G401.6 (cell line): Measurements from ENCODE around the gene MICAL3.
"Not testable (repeated sequence)": the region's sequence is repeated elsewhere in the genome, so short reads cannot be mapped to it uniquely, and the experiment has no call there.

Experiments
- FAIRE-seq: peaks from 2 replicates; lab custom pipeline; 2012; peaks lifted over from hg19 to GRCh38; lab: Jason Lieb, UNC

The MICAL3 gene

GRCh38 chr22:17951315-17951714 lies 73.0 kb downstream of the MICAL3 start:
- no peak for FAIRE-seq

- no peak for FAIRE-seq
Measured at GRCh38 chr22:17950651-17951214, 73.6 kb downstream of the MICAL3 start.

GRCh38 chr22:17949642-17950473 lies 74.5 kb downstream of the MICAL3 start:
- no peak for FAIRE-seq

GRCh38 chr22:17948101-17948500 lies 76.3 kb downstream of the MICAL3 start:
- FAIRE-seq = no peak

- no peak for FAIRE-seq
Measured at GRCh38 chr22:17946662-17947367, 77.5 kb downstream of the MICAL3 start.

- no peak for FAIRE-seq
Measured at GRCh38 chr22:17945888-17946648, 78.3 kb downstream of the MICAL3 start.

- FAIRE-seq = no peak
Measured at GRCh38 chr22:17945156-17945887, 79.0 kb downstream of the MICAL3 start.

GRCh38 chr22:17944256-17944655 lies 80.1 kb downstream of the MICAL3 start:
- no peak for FAIRE-seq

- no peak for FAIRE-seq
Measured at GRCh38 chr22:17943533-17944249, 80.7 kb downstream of the MICAL3 start.

GRCh38 chr22:17942721-17943120 lies 81.6 kb downstream of the MICAL3 start:
- no peak for FAIRE-seq

- FAIRE-seq = no peak
Measured at GRCh38 chr22:17941471-17942406, 82.6 kb downstream of the MICAL3 start.

GRCh38 chr22:17939579-17939978 lies 84.8 kb downstream of the MICAL3 start:
- FAIRE-seq = no peak

GRCh38 chr22:17939011-17939410 lies 85.3 kb downstream of the MICAL3 start:
- no peak for FAIRE-seq

GRCh38 chr22:17938484-17938924 lies 85.9 kb downstream of the MICAL3 start:
- no peak for FAIRE-seq

- not testable (repeated sequence) for FAIRE-seq
Measured at GRCh38 chr22:17932457-17932856, 91.9 kb downstream of the MICAL3 start.

- no peak for FAIRE-seq
Measured at GRCh38 chr22:17931400-17931825, 92.9 kb downstream of the MICAL3 start.

GRCh38 chr22:17930455-17931313 lies 93.7 kb downstream of the MICAL3 start:
- no peak for FAIRE-seq

- FAIRE-seq = no peak
Measured at GRCh38 chr22:17929909-17930308, 94.5 kb downstream of the MICAL3 start.

- FAIRE-seq = no peak
Measured at GRCh38 chr22:17928391-17928790, 96.0 kb downstream of the MICAL3 start.
